Neural cell (in vitro differentiated cells): Measurements from ENCODE around the gene MTNR1A. TPM values are rescaled to one million over a fixed set of nuclear protein-coding genes. Genes with fewer than 3 reads are reported as not detected.

Experiments used
- H2AFZ ChIP-seq: fragments of 200-600, 300-800 bp; sonication (generic), shearing (Covaris generic); 2 replicates; pipeline ENCODE4 v1.6.0; 2014; ENCODE audit warnings: low read depth, mild to moderate bottlenecking, antibody characterized with exemption, low read length, moderate library complexity
- H3F3A ChIP-seq: fragments of 200-600 bp; shearing (Covaris generic); 2 replicates; pipeline ENCODE4 v1.6.1; 2016; ENCODE audit warnings: mild to moderate bottlenecking, moderate library complexity, mixed read lengths, antibody characterized with exemption, low read length; ENCODE audit not compliant: insufficient read depth, poor library complexity, severe bottlenecking
- H3K27ac ChIP-seq: fragments of 200-600, 300-800 bp; sonication (generic), shearing (Covaris generic); 2 replicates; pipeline ENCODE4 v1.5.1; 2014; ENCODE audit warnings: mild to moderate bottlenecking, low read length, moderate library complexity
- H3K27me3 ChIP-seq: fragments of 300-800, 200-600 bp; sonication (generic), shearing (Covaris generic); 2 replicates; pipeline ENCODE4 v1.6.0; 2014; ENCODE audit warnings: mild to moderate bottlenecking, low read depth, low read length, moderate library complexity; ENCODE audit not compliant: insufficient read depth
- H3K36me3 ChIP-seq: fragments of 300-800, 200-600 bp; sonication (generic), shearing (Covaris generic); 2 replicates; pipeline ENCODE4 v1.5.1; 2014; ENCODE audit warnings: mild to moderate bottlenecking, antibody characterized with exemption, low read length, moderate library complexity; ENCODE audit not compliant: insufficient read depth
- H3K4me2 ChIP-seq: fragments of 300-800, 200-600 bp; sonication (generic), shearing (Covaris generic); 2 replicates; pipeline ENCODE4 v1.6.0; 2014; ENCODE audit warnings: mild to moderate bottlenecking, low read length
- H3K4me3 ChIP-seq: fragments of 300-800, 200-600 bp; sonication (generic), shearing (Covaris generic); 2 replicates; pipeline ENCODE4 v1.5.1; 2014; ENCODE audit warnings: mild to moderate bottlenecking, low read length, moderate library complexity
- H3K79me2 ChIP-seq: fragments of 200-600 bp; shearing (Covaris generic); replicated peaks from 2 replicates; pipeline ENCODE4 v1.6.0; 2014; ENCODE audit warnings: mild to moderate bottlenecking, low read length, moderate library complexity; ENCODE audit not compliant: insufficient read depth
- H3K9ac ChIP-seq: fragments of 300-800, 200-600 bp; sonication (generic), shearing (Covaris generic); 2 replicates; pipeline ENCODE4 v1.6.1; 2016; ENCODE audit warnings: mild to moderate bottlenecking, low read length, mixed read lengths
- H3K9me2 ChIP-seq: fragments of 200-600 bp; shearing (Covaris generic); 2 replicates; pipeline ENCODE4 v1.6.1; 2016; ENCODE audit warnings: mild to moderate bottlenecking, low read length, mixed read lengths; ENCODE audit not compliant: insufficient read depth
- H3K9me3 ChIP-seq: fragments of 200-600, 300-800 bp; sonication (generic), shearing (Covaris generic); 2 replicates; pipeline ENCODE4 v1.6.1; 2016; ENCODE audit warnings: mild to moderate bottlenecking, mixed run types, low read length, moderate library complexity, mixed read lengths
- H4K20me1 ChIP-seq: fragments of 200-600 bp; shearing (Covaris generic); 2 replicates; pipeline ENCODE4 v1.6.1; 2016; ENCODE audit warnings: mild to moderate bottlenecking, mixed run types; ENCODE audit not compliant: insufficient read depth
- CTCF ChIP-seq: fragments of 450-650 bp; IDR thresholded peaks from 2 replicates; pipeline ENCODE4 v1.5.1; 2014; ENCODE audit warnings: antibody characterized with exemption, mild to moderate bottlenecking, moderate library complexity; ENCODE audit not compliant: poor library complexity, severe bottlenecking
- EP300 ChIP-seq: fragments of 450-650 bp; conservative IDR thresholded peaks from 2 replicates; pipeline ENCODE4 v1.6.1; 2014; ENCODE audit warnings: antibody characterized with exemption, mild to moderate bottlenecking, moderate library complexity; ENCODE audit not compliant: poor library complexity, severe bottlenecking
- EZH2 ChIP-seq: fragments of 200-600, 300-800 bp; shearing (Covaris generic), sonication (generic); IDR thresholded peaks from 2 replicates; pipeline ENCODE4 v1.6.1; 2014; ENCODE audit warnings: antibody characterized with exemption, low read length, borderline replicate concordance, mild to moderate bottlenecking; ENCODE audit not compliant: insufficient read depth, poor library complexity, severe bottlenecking
- MXI1 ChIP-seq: fragments of 450-650 bp; conservative IDR thresholded peaks from 2 replicates; pipeline ENCODE4 v1.6.1; 2014; ENCODE audit warnings: antibody characterized with exemption, mild to moderate bottlenecking; ENCODE audit not compliant: poor library complexity, severe bottlenecking
- POLR2AphosphoS5 ChIP-seq: IDR thresholded peaks from 2 replicates; pipeline ENCODE4 v1.6.1; 2012
- RAD21 ChIP-seq: fragments of 450-650 bp; conservative IDR thresholded peaks from 2 replicates; pipeline ENCODE4 v1.6.1; 2014; ENCODE audit warnings: antibody characterized with exemption, mild to moderate bottlenecking, moderate library complexity
- REST ChIP-seq: IDR thresholded peaks from 2 replicates; pipeline ENCODE4 v1.6.1; 2012; ENCODE audit warnings: borderline replicate concordance
- SMC3 ChIP-seq: fragments of 450-650 bp; conservative IDR thresholded peaks from 2 replicates; pipeline ENCODE4 v1.6.1; 2014; ENCODE audit warnings: antibody characterized with exemption, mild to moderate bottlenecking, moderate library complexity; ENCODE audit not compliant: poor library complexity
- TAF1 ChIP-seq: IDR thresholded peaks from 2 replicates; pipeline ENCODE4 v1.6.1; 2012; ENCODE audit warnings: low read depth
- polyA plus RNA-seq: library from polyadenylated mRNA; depleted of rRNA; stranded (reverse); fragments of >200 nt; gene quantifications from 2 replicates; pipeline ENCODE4 v1.2.3, GENCODE V29; 2014

MTNR1A gene
- polyA plus RNA-seq, 1 donor from 2014 or later, result not detected

DNA sequence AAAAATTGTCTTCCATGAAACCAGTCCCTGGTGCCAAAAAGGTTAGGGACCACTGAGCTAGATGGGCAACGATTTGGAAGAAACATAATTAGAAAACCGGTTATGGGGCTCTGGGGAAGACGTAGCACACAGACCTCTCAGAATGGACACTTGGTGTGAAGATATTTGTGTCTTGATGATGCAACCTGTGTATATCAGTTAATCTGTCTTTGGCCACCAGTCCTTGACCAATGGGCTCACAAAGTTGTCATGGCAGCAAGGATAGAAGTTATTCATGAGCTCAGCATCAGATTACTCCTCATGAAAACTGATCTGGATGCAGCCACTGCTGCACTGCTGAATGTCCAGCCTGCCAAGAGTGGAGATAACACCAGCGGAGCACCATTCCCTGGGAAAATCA is 13.6 kb downstream of the MTNR1A start:
- TF ChIP-seq RAD21 (no peak), CTCF (no peak), MXI1 (no peak), EZH2 (no peak), REST (no peak), EP300 (no peak), POLR2AphosphoS5 (no peak)
- Histone ChIP-seq H3K27ac (no peak overlapping the region), H2AFZ (no peak overlapping the region), H3K9me2 (no peaks in the 10 kb centered on the region), H3K4me2 (no peak overlapping the region), H3K27me3 (no peaks in the 10 kb centered on the region), H3K36me3 (no peaks in the 10 kb centered on the region), H3F3A (no peaks in the 10 kb centered on the region), H3K9me3 (no peaks in the 10 kb centered on the region), H3K9ac (no peak overlapping the region), H3K4me3 (no peak overlapping the region), H4K20me1 (no peaks in the 10 kb centered on the region), H3K79me2 (no peaks in the 10 kb centered on the region)

DNA sequence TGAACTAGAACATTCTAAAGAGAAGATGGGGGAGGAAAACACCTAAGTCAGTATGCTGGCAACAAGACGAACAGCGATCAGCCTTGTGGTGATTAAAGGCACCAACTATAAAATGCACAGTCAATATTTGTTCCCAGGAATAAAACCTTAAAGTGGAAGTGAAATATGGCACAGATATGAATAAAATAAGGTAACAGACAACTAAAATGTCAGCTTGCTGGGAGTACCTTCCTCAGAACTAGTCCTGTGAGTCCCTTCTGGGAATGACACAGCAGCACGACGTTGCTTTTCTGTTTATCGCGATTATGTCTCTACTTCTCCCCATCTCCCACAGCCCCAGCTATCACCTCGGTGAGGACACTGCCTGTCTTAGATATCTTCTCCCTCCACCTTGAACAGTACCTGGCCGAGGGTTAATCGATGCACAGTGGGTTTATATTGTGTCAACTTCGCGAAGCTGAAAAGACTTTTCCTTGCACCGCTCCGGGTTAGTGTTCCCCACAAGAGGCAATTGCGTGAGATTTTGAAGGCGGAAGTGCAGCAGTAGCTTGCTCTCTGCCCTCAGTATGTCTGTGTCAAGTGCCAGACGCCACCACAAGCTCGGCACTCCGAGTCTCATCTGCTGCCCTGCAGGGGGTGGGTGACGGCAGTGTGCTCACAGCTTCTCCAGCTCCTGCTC is 17.4 kb downstream of the MTNR1A start:
- no peak overlapping the region for H2AFZ ChIP-seq
- no peak overlapping the region for H3K4me2 ChIP-seq
- no peak overlapping the region for H3K4me3 ChIP-seq
- no peaks in the 10 kb centered on the region for H3K9me2 ChIP-seq
- no peaks in the 10 kb centered on the region for H3K79me2 ChIP-seq
- no peaks in the 10 kb centered on the region for H3K27me3 ChIP-seq
- H3K9ac ChIP-seq, result no peak overlapping the region
- no peaks in the 10 kb centered on the region for H3K9me3 ChIP-seq
- H3K27ac ChIP-seq, result no peak overlapping the region
- no peaks in the 10 kb centered on the region for H3F3A ChIP-seq
- no peaks in the 10 kb centered on the region for H4K20me1 ChIP-seq
- H3K36me3 ChIP-seq, result no peaks in the 10 kb centered on the region
- no peak for TF ChIP-seq TAF1
- TF ChIP-seq SMC3, result no peak
- no peak for TF ChIP-seq MXI1
- no peak for TF ChIP-seq CTCF
- TF ChIP-seq REST, result no peak
- TF ChIP-seq EZH2, result no peak
- no peak for TF ChIP-seq RAD21
- TF ChIP-seq POLR2AphosphoS5, result no peak
- TF ChIP-seq EP300, result no peak
